Parathyroid adenoma (tissue), 2 donors: ENCODE measurements around the gene ANO2.

Experiments
- H2AFZ ChIP-seq: fragments of 300-600 bp; sonication (generic); one replicate; pipeline ENCODE4 v1.7.0; 2017; ENCODE audit warnings: antibody characterized with exemption, mild to moderate bottlenecking
- H3K27ac ChIP-seq: fragments of 300-600 bp; sonication (generic); one replicate; pipeline ENCODE4 v1.7.0; 2017
- H3K27me3 ChIP-seq: fragments of 300-600 bp; sonication (generic); one replicate; pipeline ENCODE4 v1.7.0; 2017; ENCODE audit warnings: low read length; ENCODE audit not compliant: control insufficient read depth, insufficient read depth
- H3K36me3 ChIP-seq: fragments of 300-600 bp; sonication (generic); one replicate; pipeline ENCODE4 v1.7.0; 2017; ENCODE audit warnings: low read length; ENCODE audit not compliant: control insufficient read depth, insufficient read depth
- H3K4me1 ChIP-seq: fragments of 300-600 bp; sonication (generic); one replicate; pipeline ENCODE4 v1.7.0; 2017; ENCODE audit warnings: control low read depth
- H3K4me2 ChIP-seq: fragments of 300-600 bp; sonication (generic); one replicate; pipeline ENCODE4 v1.7.0; 2017; ENCODE audit warnings: low read length
- H3K4me3 ChIP-seq: fragments of 300-600 bp; sonication (generic); one replicate; pipeline ENCODE4 v1.7.0; 2017; ENCODE audit warnings: low read depth, low read length
- H3K79me2 ChIP-seq: fragments of 300-600 bp; sonication (generic); one replicate; pipeline ENCODE4 v1.7.0; 2017; ENCODE audit warnings: control low read depth
- H3K9ac ChIP-seq: fragments of 300-600 bp; sonication (generic); one replicate; pipeline ENCODE4 v1.7.0; 2017; ENCODE audit warnings: mild to moderate bottlenecking
- H3K9me3 ChIP-seq: fragments of 300-600 bp; sonication (generic); one replicate; pipeline ENCODE4 v1.7.0; 2017; ENCODE audit warnings: low read length; ENCODE audit not compliant: control insufficient read depth
- TF ChIP-seq, protein P1 (sequence below): fragments of 300-600 bp; sonication (generic); IDR thresholded peaks from one replicate; pipeline ENCODE4 v1.7.0; 2017; ENCODE audit warnings: antibody characterized with exemption, mild to moderate bottlenecking
- donor health status: primary hyperparathyroidism.

Gene ANO2

GRCh38 chr12:5636907-5637306 is 308.2 kb downstream of the ANO2 start:
- TF ChIP-seq, protein P1, sequence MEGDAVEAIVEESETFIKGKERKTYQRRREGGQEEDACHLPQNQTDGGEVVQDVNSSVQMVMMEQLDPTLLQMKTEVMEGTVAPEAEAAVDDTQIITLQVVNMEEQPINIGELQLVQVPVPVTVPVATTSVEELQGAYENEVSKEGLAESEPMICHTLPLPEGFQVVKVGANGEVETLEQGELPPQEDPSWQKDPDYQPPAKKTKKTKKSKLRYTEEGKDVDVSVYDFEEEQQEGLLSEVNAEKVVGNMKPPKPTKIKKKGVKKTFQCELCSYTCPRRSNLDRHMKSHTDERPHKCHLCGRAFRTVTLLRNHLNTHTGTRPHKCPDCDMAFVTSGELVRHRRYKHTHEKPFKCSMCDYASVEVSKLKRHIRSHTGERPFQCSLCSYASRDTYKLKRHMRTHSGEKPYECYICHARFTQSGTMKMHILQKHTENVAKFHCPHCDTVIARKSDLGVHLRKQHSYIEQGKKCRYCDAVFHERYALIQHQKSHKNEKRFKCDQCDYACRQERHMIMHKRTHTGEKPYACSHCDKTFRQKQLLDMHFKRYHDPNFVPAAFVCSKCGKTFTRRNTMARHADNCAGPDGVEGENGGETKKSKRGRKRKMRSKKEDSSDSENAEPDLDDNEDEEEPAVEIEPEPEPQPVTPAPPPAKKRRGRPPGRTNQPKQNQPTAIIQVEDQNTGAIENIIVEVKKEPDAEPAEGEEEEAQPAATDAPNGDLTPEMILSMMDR: no peak
- no peak overlapping the region for H3K4me2 ChIP-seq
- H3K4me3 ChIP-seq: no peak overlapping the region
- H3K79me2 ChIP-seq: no peaks in the 10 kb centered on the region
- H3K27ac ChIP-seq: no peak overlapping the region
- H3K9ac ChIP-seq: no peak overlapping the region
- H2AFZ ChIP-seq: no peak overlapping the region
- H3K36me3 ChIP-seq: no peaks in the 10 kb centered on the region
- H3K9me3 ChIP-seq: no peaks in the 10 kb centered on the region
- no peaks in the 10 kb centered on the region for H3K27me3 ChIP-seq
- H3K4me1 ChIP-seq: no peaks in the 10 kb centered on the region

GRCh38 chr12:5633106-5633505 is 312.0 kb downstream of the ANO2 start:
- TF ChIP-seq, protein P1: no peak
- H3K9ac ChIP-seq: no peak overlapping the region

GRCh38 chr12:5632453-5632852 is 312.6 kb downstream of the ANO2 start:
- Histone ChIP-seq H3K79me2 (no peaks in the 10 kb centered on the region), H3K4me3 (no peak overlapping the region), H3K27ac (no peak overlapping the region), H3K36me3 (no peaks in the 10 kb centered on the region), H3K27me3 (no peaks in the 10 kb centered on the region), H2AFZ (no peak overlapping the region), H3K9me3 (no peaks in the 10 kb centered on the region), H3K4me1 (no peaks in the 10 kb centered on the region), H3K9ac (no peak overlapping the region), H3K4me2 (no peak overlapping the region)
- TF ChIP-seq, protein P1: no peak

More at GRCh38 chr12:5633106-5633505, 312.0 kb downstream of the ANO2 start:
- Histone ChIP-seq H3K27me3 (no peaks in the 10 kb centered on the region), H3K4me1 (no peaks in the 10 kb centered on the region), H3K4me2 (no peak overlapping the region), H3K27ac (no peak overlapping the region), H3K4me3 (no peak overlapping the region), H3K9me3 (no peaks in the 10 kb centered on the region), H2AFZ (no peak overlapping the region), H3K36me3 (no peaks in the 10 kb centered on the region), H3K79me2 (no peaks in the 10 kb centered on the region)

DNA sequence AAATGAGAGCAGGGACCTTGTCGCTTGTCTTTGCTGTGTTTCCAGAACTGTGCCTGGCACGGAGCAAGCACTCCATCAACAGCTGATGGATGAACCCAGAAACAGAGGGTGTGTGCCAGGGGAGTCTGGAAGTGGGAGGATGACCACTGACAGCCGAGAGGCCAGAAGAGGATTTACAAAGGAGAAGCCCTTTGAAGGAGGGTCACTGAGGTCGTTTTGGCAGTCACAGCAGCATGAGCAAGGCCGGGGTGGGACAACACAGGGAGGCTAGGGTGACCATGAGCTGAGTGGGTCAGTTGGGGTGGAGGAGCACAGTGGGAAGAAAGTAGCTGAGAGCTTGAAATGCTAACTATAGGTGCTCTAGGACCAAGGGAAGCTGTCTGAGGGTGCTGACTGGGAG is 313.6 kb downstream of the ANO2 start:
- Histone ChIP-seq H3K27ac (no peak overlapping the region), H3K4me2 (no peak overlapping the region), H3K9me3 (no peaks in the 10 kb centered on the region), H2AFZ (no peak overlapping the region), H3K79me2 (no peaks in the 10 kb centered on the region), H3K27me3 (no peaks in the 10 kb centered on the region), H3K4me3 (no peak overlapping the region), H3K4me1 (no peaks in the 10 kb centered on the region), H3K36me3 (no peaks in the 10 kb centered on the region), H3K9ac (no peak overlapping the region)
- TF ChIP-seq, protein P1: no peak

- no peak overlapping the region for H3K4me2 ChIP-seq
- no peaks in the 10 kb centered on the region for H3K36me3 ChIP-seq
- TF ChIP-seq, protein P1: no peak
- H3K27me3 ChIP-seq: no peaks in the 10 kb centered on the region
- H2AFZ ChIP-seq: no peak overlapping the region
- no peak overlapping the region for H3K9ac ChIP-seq
- no peaks in the 10 kb centered on the region for H3K79me2 ChIP-seq
- no peak overlapping the region for H3K4me3 ChIP-seq
- no peak overlapping the region for H3K27ac ChIP-seq
- H3K4me1 ChIP-seq: no peaks in the 10 kb centered on the region
- no peaks in the 10 kb centered on the region for H3K9me3 ChIP-seq
Measured at GRCh38 chr12:5630726-5631125, 314.3 kb downstream of the ANO2 start.
